HG03520 (cell line): ENCODE results near the gene OR10H5.
"Not testable (repeated sequence)": the region's sequence is repeated elsewhere in the genome, so short reads cannot be mapped to it uniquely, and the experiment has no call there.

Source experiments
- ATAC-seq: cut with Tn5 transposase; IDR thresholded peaks from one replicate; pipeline ENCODE4 v1.9.1; 2021; ENCODE audit warnings: mild to moderate bottlenecking, moderate library complexity; ENCODE audit not compliant: unreplicated experiment

The OR10H5 gene

DNA sequence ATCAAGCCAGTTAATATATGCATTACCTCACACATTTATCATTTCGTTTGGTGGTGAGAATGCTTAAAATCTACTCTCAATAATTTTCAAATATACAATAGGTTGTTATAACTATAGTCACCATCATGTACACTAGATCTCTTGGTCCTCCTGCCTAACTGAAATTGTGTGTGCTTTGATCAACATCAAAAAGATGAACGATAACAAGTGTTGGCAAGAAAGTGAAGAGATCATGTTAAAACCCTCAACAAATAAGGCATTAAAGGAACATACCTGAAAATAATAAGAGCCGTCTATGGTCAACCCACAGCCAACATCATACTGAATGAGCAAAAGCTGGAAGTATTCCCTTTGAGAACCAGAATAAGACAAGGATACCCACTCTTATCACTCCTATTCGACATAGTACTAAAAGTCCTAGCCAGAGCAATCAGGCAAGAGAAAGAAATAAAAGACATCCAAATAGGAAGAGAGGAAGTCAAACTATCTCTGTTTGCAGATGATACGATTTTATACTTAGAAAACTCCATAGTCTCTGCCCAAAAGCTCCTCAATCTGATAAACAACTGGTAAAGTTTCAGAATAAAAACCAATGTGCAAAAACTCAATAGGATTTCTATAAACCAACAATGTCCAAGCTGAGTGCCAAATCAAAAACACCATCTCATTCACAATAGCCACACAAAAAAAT is 55.9 kb downstream of the OR10H5 start:
- ATAC-seq = no peak

DNA sequence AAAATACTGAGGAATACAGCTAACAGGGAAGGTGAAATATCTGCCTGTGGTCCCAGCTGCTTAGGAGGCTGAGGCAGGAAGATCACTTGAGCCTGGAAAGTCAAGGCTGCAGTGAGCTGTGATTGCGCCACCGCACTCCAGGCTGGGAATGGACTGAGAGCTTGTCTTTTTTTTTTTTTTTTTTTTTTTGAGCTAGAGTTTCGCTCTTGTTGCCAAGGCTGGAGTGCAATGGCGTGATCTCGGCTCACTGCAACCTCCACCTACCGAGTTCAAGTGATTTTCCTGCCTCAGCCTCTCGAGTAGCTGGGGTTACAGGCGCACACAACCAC is 56.4 kb downstream of the OR10H5 start:
- not testable (repeated sequence) for ATAC-seq

DNA sequence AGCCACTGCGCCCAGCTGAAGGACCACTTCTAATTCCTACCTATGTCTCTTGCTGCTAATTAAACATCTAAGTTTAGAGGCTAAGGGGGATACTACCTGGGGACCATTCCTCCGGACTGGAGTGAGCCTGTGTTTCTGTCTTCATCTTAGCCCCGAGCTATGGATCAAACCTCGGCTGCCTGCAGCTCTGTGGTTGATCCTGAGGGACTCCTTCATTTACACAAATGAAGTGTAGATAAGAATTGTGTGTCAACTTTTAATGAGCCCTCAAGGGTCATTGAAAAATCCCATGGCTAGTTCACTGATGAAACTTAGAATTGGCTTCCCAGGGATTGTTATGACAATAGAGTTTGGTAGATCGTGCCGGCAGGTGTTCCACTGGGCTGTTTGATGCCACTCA is 59.5 kb downstream of the OR10H5 start:
- ATAC-seq = no peak

DNA sequence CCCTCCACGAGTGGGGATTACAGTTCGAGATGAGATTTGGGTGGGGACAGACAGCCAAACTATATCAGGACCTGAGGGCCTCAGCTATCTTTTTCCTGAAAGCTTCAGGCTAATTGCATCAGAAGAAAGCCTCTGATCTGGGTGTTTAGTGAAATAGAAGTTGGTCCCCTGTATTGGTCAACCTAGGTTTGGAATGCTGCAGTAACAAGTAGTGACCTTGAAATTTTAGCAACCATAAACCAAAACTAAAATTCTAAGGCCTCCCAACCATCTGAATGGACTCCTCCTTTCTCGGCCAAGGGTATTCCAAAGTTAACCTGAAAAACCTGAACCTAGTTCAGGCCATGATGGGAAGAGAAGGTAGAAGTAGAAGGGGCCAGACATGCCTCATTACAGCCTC is 62.9 kb downstream of the OR10H5 start:
- no peak for ATAC-seq
